Measurements from ENCODE around the gene DPYSL4. TPM values are rescaled to one million over a fixed set of nuclear protein-coding genes. Genes with fewer than 3 reads are reported as not detected.

DPYSL4 gene
- total and polyA plus RNA-seq, 3 experiments from 2014 or later = 3.2 to 3.3 TPM; not detected in 1

- Histone ChIP-seq H3K27me3 (ENCODE audit: insufficient read depth, low read length, poor library complexity, severe bottlenecking) (no peaks in the 10 kb centered on the region), H3K27ac (ENCODE audit: low read depth, low read length) (no peak overlapping the region), H3K4me3 (ENCODE audit: low read length) (no peak overlapping the region), H3K36me3 (ENCODE audit: insufficient read depth, low read length) (no peaks in the 10 kb centered on the region), H3K9me3 (ENCODE audit: low read length) (no peaks in the 10 kb centered on the region), H3K4me1 (ENCODE audit: insufficient read depth, low read length) (no peaks in the 10 kb centered on the region)
- Mint-ChIP-seq H3K4me3 (no peak overlapping the region), H3K27me3 (peaks cover 3 to 6% of the 10 kb centered on the region in 2 donors), H3K9me3 (no peaks in the 10 kb centered on the region), H3K4me1 (peaks cover 0 to 6% (median 0%) of the 10 kb centered on the region in 3 donors), H3K27ac (no peak overlapping the region), H3K36me3 (no peaks in the 10 kb centered on the region)
- POLR2A ChIA-PET = no interaction called here
- DNase-seq = peak in 1 of 5 donors; percentile 22
- CTCF ChIA-PET = interaction anchor here (1.0 to 1.5 kb wide), 6 partner anchors 9 to 256 kb away, joined by 3 to 7 read pairs (median 4); no protein-coding TSS in a partner anchor
These were observed 45.0 kb upstream of the DPYSL4 start for GRCh38 chr10:132141526-132142395.

DNA sequence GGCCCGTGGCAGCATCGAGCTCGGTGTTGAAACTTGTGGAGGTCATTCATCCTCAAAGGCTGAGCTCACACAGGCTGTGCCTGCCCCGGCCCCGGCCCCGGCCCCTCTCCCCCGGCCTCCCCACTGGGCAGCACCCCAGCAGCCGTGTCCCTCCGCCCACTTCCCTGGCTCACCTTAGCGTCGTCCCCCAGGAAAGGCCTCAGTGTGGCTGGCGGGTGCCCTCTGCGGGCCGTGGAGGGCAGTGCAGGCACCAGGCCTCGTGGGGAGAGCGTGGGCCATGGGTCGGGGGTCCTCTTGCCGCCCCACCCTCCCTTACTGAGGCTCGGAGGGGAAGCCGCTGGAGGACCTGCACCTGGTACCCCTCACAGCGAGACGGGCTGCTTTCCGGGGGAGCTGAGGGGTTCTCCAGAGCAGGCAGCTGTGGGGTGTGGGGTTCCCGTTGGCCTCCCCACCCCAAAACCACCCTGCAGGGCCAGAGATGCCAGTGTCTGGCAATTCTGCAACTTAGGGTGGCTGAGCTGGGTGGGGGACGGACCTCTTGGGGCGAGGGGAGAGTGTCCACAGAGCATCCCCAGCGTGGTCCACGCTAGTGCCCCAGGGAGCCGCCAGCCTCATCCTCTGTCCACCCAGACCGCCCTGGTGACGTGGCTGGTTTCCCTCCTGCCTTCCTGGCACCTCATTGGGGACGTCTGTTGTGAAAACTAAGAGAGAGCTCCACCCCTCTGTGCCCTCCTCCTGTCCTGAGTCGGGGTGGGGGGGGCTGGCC, 44.2 kb upstream of the DPYSL4 start:
- DNase-seq = peak; percentile 27 to 65 (median 37)
- no peaks in the 10 kb centered on the region for H3K9me3 Mint-ChIP-seq
- H3K36me3 Mint-ChIP-seq = no peaks in the 10 kb centered on the region
- Histone ChIP-seq H3K4me1 (ENCODE audit: insufficient read depth, low read length) (no peaks in the 10 kb centered on the region), H3K36me3 (ENCODE audit: insufficient read depth, low read length) (no peaks in the 10 kb centered on the region), H3K4me3 (ENCODE audit: low read length) (no peak overlapping the region), H3K27ac (ENCODE audit: low read depth, low read length) (no peak overlapping the region), H3K9me3 (ENCODE audit: low read length) (no peaks in the 10 kb centered on the region), H3K27me3 (ENCODE audit: insufficient read depth, low read length, poor library complexity, severe bottlenecking) (no peaks in the 10 kb centered on the region)
- ChIA-PET CTCF (interaction anchor here (1.0 to 1.5 kb wide), 7 partner anchors 9 to 257 kb away, joined by 3 to 7 read pairs (median 3); no protein-coding TSS in a partner anchor), POLR2A (no interaction called here)
- H3K27me3 Mint-ChIP-seq = peaks cover 3 to 6% of the 10 kb centered on the region in 2 donors
- peaks cover 0 to 6% (median 0%) of the 10 kb centered on the region in 3 donors for H3K4me1 Mint-ChIP-seq
- H3K27ac Mint-ChIP-seq = no peak overlapping the region
- no peak overlapping the region for H3K4me3 Mint-ChIP-seq

DNA sequence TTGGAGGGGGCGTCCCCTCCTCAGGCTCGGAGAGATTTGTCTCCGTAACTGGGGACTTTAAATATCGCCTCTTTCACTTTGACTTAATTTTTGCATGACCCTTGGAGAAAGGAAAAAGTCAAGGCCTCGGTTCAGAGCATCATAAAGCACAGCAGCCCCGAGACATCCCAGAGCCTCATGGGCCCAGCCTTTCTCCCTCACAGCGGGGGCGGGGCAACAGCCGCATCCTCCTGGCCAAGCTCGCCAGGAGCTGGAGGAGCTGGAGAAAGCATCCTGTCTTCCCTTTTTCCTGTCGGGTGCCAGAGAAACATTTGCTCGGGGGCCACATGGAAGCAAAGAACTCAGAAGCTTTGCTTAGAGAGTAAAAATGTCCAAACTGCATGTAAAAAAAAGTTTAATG, 43.6 kb upstream of the DPYSL4 start:
- no peak overlapping the region for H3K27ac Mint-ChIP-seq
- H3K4me3 Mint-ChIP-seq = no peak overlapping the region
- no peaks in the 10 kb centered on the region for H3K36me3 Mint-ChIP-seq
- no peak overlapping the region for H3K4me3 ChIP-seq (ENCODE audit: low read length)
- POLR2A ChIA-PET = no interaction called here
- peaks cover 0 to 6% (median 0%) of the 10 kb centered on the region in 3 donors for H3K4me1 Mint-ChIP-seq
- DNase-seq = no peak
- no peaks in the 10 kb centered on the region for H3K36me3 ChIP-seq (ENCODE audit: insufficient read depth, low read length)
- H3K27me3 ChIP-seq (ENCODE audit: insufficient read depth, low read length, poor library complexity, severe bottlenecking) = no peaks in the 10 kb centered on the region
- CTCF ChIA-PET = interaction anchor here (1.1 to 1.2 kb wide), 2 partner anchors 10 to 210 kb away, joined by 3 read pairs; no protein-coding TSS in a partner anchor
- no peak overlapping the region for H3K27ac ChIP-seq (ENCODE audit: low read depth, low read length)
- no peaks in the 10 kb centered on the region for H3K4me1 ChIP-seq (ENCODE audit: insufficient read depth, low read length)
- H3K9me3 Mint-ChIP-seq = no peaks in the 10 kb centered on the region
- H3K9me3 ChIP-seq (ENCODE audit: low read length) = no peaks in the 10 kb centered on the region
- peaks cover 3 to 6% of the 10 kb centered on the region in 2 donors for H3K27me3 Mint-ChIP-seq

DNA sequence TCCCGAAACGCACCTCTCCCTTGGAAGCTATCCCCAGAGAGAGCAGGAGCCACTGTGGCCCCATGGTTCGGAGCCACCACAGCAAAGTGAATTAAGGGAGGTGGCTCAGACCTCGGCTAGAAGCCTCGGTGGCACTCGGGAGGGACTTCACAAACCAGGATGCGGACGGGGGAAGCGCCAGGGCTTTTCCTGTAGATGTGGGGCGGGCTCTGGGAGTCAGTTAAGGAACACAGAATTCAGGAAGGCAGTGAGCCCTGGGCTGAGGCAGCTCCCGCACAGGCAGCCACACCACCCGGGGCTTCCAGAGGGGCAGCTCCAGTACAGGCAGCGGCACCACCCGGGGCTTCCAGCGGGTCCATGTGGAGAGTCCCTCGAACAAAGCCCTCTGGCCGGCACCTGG, 42.7 kb upstream of the DPYSL4 start:
- no peaks in the 10 kb centered on the region for H3K9me3 ChIP-seq (ENCODE audit: low read length)
- Mint-ChIP-seq H3K4me1 (peaks cover 0 to 6% (median 0%) of the 10 kb centered on the region in 3 donors), H3K36me3 (no peaks in the 10 kb centered on the region), H3K27me3 (peaks cover 3 to 6% of the 10 kb centered on the region in 2 donors), H3K4me3 (no peak overlapping the region), H3K27ac (no peak overlapping the region), H3K9me3 (no peaks in the 10 kb centered on the region)
- no peaks in the 10 kb centered on the region for H3K27me3 ChIP-seq (ENCODE audit: insufficient read depth, low read length, poor library complexity, severe bottlenecking)
- no peak for DNase-seq
- CTCF ChIA-PET = no interaction called here
- POLR2A ChIA-PET = no interaction called here
- H3K27ac ChIP-seq (ENCODE audit: low read depth, low read length) = no peak overlapping the region
- no peaks in the 10 kb centered on the region for H3K36me3 ChIP-seq (ENCODE audit: insufficient read depth, low read length)
- no peaks in the 10 kb centered on the region for H3K4me1 ChIP-seq (ENCODE audit: insufficient read depth, low read length)
- H3K4me3 ChIP-seq (ENCODE audit: low read length) = no peak overlapping the region

DNA sequence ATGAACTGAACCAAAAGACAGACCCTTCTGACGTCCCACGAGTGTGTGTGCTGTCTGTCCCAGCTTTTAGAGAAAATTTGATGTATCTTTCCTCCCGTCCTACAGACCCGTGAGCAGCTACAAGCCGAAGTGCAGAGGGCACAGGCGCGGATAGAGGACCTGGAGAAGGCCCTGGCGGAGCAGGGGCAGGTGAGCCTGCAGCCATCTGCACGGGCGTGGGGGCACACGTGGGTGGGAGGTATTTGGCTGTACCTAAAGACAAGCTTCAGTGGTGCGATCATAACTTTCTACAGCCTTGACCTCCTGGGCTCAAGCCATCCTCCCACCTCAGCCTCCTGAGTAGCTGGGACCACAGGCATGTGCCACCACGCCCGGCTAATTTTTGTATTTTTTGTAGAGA, 41.7 kb upstream of the DPYSL4 start:
- Mint-ChIP-seq H3K4me1 (peaks cover 0 to 6% (median 0%) of the 10 kb centered on the region in 3 donors), H3K9me3 (no peaks in the 10 kb centered on the region), H3K36me3 (no peaks in the 10 kb centered on the region), H3K4me3 (no peak overlapping the region), H3K27ac (no peak overlapping the region), H3K27me3 (peaks cover 3 to 6% of the 10 kb centered on the region in 2 donors)
- ChIA-PET CTCF (interaction anchor here (1.8 kb wide), 1 partner anchor 260 kb away, joined by 4 read pairs; no protein-coding TSS in a partner anchor), POLR2A (no interaction called here)
- H3K27me3 ChIP-seq (ENCODE audit: insufficient read depth, low read length, poor library complexity, severe bottlenecking) = no peaks in the 10 kb centered on the region
- H3K4me1 ChIP-seq (ENCODE audit: insufficient read depth, low read length) = no peaks in the 10 kb centered on the region
- no peaks in the 10 kb centered on the region for H3K9me3 ChIP-seq (ENCODE audit: low read length)
- H3K27ac ChIP-seq (ENCODE audit: low read depth, low read length) = no peak overlapping the region
- no peaks in the 10 kb centered on the region for H3K36me3 ChIP-seq (ENCODE audit: insufficient read depth, low read length)
- DNase-seq = no peak
- H3K4me3 ChIP-seq (ENCODE audit: low read length) = no peak overlapping the region

- no peak overlapping the region for H3K4me3 ChIP-seq (ENCODE audit: low read length)
- CTCF ChIA-PET = interaction anchor here (1.8 kb wide), 1 partner anchor 260 kb away, joined by 4 read pairs; no protein-coding TSS in a partner anchor
- H3K4me3 Mint-ChIP-seq = peak overlapping the region in 1 of 7 donors; percentile 48
- POLR2A ChIA-PET = no interaction called here
- H3K9me3 Mint-ChIP-seq = no peaks in the 10 kb centered on the region
- peaks cover 0 to 6% (median 0%) of the 10 kb centered on the region in 3 donors for H3K4me1 Mint-ChIP-seq
- peak overlapping the region in 1 of 8 donors; percentile 50 for H3K27ac Mint-ChIP-seq
- peaks cover 3 to 6% of the 10 kb centered on the region in 2 donors for H3K27me3 Mint-ChIP-seq
- H3K9me3 ChIP-seq (ENCODE audit: low read length) = no peaks in the 10 kb centered on the region
- H3K27me3 ChIP-seq (ENCODE audit: insufficient read depth, low read length, poor library complexity, severe bottlenecking) = no peaks in the 10 kb centered on the region
- H3K27ac ChIP-seq (ENCODE audit: low read depth, low read length) = no peak overlapping the region
- DNase-seq = no peak
- no peaks in the 10 kb centered on the region for H3K4me1 ChIP-seq (ENCODE audit: insufficient read depth, low read length)
- no peaks in the 10 kb centered on the region for H3K36me3 ChIP-seq (ENCODE audit: insufficient read depth, low read length)
- H3K36me3 Mint-ChIP-seq = no peaks in the 10 kb centered on the region
These were observed 41.1 kb upstream of the DPYSL4 start for GRCh38 chr10:132145521-132146185.

- Mint-ChIP-seq H3K4me1 (peaks cover 0 to 6% (median 0%) of the 10 kb centered on the region in 3 donors), H3K27me3 (peaks cover 3 to 6% of the 10 kb centered on the region in 2 donors), H3K4me3 (no peak overlapping the region), H3K9me3 (no peaks in the 10 kb centered on the region), H3K27ac (no peak overlapping the region), H3K36me3 (no peaks in the 10 kb centered on the region)
- Histone ChIP-seq H3K27ac (ENCODE audit: low read depth, low read length) (no peak overlapping the region), H3K27me3 (ENCODE audit: insufficient read depth, low read length, poor library complexity, severe bottlenecking) (no peaks in the 10 kb centered on the region), H3K4me1 (ENCODE audit: insufficient read depth, low read length) (no peaks in the 10 kb centered on the region), H3K9me3 (ENCODE audit: low read length) (no peaks in the 10 kb centered on the region), H3K36me3 (ENCODE audit: insufficient read depth, low read length) (no peaks in the 10 kb centered on the region), H3K4me3 (ENCODE audit: low read length) (no peak overlapping the region)
- CTCF ChIA-PET = no interaction called here
- POLR2A ChIA-PET = no interaction called here
- no peak for DNase-seq
These were observed 40.5 kb upstream of the DPYSL4 start for GRCh38 chr10:132146271-132146671.
